GM18526 (cell line): ENCODE data around the gene CORO2B.

Source experiments
- POLR2A ChIP-seq: IDR thresholded peaks from 3 replicates; pipeline ENCODE4 v1.6.1; 2011; ENCODE audit not compliant: insufficient read length; ENCODE audit errors: extremely low read depth

CORO2B gene

DNA sequence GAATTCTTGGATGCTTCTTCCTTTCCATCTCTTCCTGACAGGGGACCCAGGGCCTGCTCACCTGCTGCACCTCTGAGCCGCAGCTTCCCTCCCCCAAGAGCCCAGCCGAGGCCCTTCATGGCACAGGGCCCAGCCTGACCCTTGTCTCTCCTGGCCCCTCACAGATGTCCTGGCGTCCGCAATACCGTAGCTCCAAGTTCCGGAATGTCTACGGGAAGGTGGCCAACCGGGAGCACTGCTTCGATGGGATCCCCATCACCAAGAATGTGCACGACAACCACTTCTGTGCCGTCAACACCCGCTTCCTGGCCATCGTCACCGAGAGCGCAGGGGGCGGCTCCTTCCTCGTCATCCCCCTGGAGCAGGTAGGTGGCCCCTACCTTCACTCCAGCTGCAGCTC, 66.2 kb downstream of the CORO2B start:
- no peak for TF ChIP-seq POLR2A

DNA sequence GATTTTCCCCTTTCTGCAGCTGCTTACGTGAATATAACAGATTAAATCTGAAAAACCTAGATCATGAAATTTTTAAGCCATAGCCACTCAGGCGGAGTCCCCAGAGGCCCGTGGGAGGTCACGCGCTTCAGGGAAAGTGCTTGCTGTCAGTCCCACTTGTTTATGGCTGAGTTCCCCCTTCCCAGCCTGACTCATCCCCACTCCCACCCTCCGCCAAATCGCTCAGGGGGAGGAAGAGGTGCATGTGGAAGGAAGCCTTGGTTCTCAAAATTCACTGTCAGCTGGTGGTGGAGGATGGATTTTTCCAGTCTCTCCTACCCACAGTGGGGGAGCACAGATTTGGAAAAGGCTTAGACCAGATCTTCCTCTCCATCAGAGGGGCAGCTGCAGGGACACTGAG, 67.4 kb downstream of the CORO2B start:
- TF ChIP-seq POLR2A: no peak

DNA sequence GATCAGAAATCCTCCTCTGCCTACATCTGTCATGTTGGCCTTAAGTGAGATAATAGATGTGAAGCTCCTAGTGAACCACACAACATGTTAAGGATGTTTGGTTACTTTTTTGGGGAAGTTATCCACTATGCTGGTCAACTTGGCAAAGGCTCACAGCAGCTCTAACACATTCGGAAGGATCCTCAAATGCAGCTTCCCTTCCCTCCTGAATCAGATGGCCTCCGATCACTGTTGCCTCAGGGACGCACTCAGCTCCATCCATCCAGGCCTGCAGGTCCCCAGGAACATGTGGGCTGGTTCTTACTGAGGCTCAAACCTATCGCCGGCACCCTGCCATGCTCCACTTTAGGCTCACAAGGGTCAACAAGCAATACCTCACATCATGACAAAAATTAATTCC, 67.9 kb downstream of the CORO2B start:
- TF ChIP-seq POLR2A: no peak

DNA sequence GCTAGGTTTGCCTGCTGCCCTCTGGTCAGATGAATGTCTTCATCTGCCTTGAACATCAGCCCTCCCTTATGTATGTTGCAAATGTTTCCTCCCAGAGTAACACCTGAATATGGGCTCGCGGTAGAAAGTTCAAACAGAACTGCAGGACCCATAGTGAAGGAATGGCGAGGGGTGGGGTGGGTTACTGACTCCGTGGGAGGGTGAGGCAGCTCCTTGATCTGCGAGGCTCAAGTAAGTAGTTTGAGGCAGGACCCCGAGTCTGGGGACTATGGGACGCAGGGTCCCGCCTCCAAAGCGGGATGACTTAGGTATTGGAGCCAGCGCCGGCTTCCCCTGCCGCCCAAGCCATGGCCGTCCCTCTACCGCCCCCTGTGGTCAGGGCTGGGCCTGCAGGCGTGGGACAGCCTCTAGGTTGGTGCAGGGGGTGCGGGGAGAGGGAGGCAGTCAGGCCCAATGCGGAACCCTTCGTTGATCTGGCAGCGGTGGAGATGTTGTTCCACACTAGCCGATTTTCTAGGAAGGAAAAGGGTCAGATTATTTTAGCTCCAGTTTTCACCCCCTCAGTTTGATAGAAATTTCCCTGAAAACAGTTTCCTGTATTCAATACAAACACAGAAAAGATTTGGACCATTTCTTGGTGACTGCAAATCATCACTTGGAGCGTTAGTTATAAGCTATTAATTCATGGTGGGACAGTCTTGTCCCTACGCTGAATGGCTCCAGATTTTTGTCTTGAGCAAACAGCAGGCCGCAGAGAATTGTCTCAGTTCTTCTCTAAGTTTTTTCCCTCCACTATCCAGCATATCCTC, 72.3 kb downstream of the CORO2B start:
- TF ChIP-seq POLR2A: no peak

DNA sequence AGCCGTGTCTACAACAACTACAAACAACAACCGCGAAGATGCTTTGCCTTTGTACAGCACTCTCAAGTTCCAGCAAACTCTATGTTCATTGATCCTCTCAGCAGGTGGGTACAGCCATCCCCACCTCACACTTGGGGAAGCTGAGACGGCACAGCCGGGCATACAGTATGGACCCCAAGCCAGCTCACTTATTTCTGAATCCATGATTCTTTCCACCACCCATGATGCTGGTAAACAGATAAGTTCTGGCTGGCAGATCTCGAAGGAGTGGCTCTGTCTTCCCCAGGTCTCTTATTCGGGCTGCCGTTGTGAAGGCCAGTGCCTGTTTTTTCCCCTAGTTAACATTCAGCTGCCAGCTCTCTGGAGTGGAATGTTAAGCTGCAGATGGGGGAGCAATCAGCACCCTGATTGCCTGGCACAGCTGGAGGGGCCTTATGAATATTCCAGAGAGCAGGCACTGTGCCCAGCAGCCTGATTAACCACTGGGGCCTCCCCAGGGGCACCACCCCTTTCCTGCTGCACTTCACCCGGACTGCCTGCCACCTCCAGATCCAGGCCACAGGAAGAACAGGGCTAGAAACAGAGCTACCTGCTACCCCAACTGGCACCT, 73.2 kb downstream of the CORO2B start:
- no peak for TF ChIP-seq POLR2A

DNA sequence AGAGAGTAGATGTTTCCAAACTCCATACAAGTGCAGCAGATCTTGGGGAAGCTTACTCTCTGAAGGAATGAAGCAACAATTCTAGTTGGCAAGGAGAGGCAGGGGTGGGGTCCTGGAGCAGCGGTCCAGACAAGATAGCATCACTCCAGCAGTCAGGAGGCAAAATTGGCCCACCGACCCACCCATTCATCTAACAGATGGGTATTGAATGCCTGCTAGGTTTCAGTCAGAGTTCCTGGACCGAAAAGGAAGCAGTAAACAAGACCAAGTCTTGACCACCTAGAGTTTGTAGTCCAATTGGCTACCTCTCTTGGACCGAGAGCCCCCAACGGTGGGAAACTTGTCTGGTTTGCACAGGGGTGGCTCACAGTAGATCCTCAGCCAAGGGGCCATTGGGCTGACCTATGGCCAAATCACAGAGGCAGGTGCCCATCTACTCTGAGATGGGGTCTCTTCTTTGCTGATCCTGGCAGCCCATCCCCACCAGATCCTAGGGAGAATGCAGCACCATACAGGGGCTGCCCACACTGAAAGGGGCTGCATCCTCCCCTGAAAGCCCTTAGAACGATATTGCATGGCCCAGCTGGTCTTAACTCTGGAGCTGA, 74.3 kb downstream of the CORO2B start:
- no peak for TF ChIP-seq POLR2A

DNA sequence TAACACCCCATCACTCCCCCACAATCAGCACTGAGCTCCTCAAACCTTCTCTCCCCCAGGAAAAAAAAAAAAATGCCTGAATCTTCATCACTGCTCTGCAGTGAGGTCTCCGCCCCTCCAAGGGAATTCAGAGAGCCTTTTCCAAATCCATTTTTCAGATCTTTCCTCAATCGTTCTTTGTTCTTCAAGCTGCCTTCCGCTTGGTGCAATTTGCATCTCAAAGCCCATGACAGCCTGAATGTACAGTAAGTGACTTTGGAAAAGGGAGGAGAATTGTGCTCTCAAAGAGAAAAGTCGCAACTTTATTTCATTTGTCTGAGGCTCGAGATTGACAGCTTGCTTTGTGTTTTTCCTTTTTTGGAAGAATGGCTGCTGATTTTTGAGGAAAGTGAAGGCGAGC, 75.0 kb downstream of the CORO2B start:
- TF ChIP-seq POLR2A: no peak

DNA sequence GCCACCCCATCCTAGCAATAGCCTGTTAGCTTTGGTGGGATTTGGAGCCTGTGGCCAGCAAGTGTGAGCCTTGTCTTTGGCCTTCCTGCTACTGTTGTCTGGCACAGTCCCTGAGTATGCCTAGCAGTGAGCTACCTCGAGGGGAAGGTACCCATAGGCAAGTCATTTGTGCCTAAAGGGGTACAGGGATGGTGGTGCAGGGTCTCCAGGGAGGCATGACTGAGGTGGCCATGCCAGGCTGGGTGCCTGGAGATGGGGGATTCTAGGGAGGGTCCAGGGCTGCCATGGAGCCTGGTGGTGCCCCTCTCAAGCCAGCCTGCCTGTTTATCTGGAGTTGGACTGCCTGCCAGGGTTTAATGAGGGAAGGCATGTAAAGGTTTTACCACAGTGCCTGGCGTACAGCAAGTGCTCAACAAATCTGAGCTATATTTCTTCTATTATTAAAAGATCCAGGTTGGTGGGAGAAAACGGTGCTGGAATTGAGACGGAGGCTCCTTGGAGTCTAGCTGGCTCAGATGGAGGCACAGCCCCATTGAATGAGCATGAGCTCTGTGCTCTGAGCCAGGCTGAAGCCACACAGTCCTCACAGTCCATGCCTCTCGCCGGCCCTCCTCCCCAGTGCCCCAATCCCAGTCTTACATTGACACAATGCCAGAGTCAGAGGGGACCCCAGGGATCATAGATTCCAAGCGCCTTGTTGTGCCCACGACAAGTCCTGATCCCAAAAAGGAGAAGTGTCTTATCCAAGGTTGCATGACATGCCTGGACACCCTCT, 76.2 kb downstream of the CORO2B start:
- no peak for TF ChIP-seq POLR2A

DNA sequence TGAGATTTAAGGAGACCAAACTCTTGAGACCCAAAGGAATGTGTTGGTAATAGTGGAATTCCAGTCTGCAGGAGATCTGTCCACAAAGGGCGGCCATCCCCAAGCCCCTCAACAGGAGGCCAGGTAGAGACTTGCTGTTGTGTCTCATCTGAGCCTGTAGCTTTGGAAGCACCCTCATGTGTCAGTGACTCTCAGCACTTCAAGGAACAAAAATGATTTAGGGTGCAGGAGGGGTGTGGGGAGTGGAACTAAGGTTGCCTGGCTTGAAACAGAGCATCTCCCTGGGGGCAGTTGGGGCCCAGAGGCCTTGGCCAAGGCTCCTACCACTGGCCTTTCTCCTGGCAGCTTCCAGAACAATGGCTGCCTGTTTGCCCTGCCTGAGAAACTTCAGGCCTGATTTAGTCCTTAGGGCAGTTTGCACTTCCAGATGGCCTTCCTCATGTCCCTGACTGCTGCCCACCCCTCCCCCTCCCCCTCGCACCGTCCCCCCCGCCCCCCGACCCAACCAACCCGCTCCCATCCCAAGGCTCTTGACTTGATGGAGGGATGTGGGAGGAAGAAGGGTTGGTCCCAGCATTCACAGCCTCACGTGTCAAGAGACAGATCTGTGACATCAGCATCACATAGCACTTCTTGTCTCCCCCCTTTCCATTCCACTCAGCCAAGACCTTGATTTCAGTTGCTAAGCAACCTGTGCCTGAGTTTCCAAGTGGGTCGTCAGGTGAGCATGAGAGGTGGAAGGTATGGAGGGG, 77.1 kb downstream of the CORO2B start:
- TF ChIP-seq POLR2A: no peak

DNA sequence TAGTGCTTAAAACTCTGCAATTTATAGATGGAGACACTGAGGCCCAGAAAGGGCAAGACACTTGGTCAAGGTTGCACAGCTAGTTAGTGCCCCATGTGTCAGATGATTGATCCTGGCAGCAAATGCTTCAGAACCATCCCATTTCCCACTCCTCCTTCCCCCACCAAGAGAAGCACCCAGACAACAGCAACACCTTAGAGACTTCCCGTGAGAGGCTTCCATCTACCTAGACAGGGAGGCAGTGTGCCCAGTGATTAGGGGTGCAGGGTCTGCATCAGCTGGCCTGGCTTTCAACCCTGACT, 77.6 kb downstream of the CORO2B start:
- TF ChIP-seq POLR2A: no peak

DNA sequence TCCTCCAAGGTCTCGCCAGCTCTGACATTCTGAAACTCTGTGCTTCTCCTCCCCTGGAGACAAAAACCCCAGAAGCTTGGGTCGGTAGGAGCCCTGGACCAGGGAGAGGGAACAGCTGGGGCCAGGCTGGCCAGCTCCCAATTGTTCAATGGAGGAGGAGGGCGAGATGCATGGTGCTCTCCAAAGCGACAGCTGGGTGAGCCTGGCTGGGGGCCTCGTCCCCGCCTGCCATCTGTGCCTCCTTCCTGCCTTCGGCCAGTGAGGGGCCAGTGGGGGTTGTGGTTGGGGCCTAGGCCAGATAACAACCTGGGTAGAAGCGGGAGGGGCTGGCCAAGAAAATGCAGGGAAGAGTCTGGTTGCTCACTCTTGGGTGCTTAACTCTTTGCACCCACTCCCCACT, 79.4 kb downstream of the CORO2B start:
- TF ChIP-seq POLR2A: no peak

DNA sequence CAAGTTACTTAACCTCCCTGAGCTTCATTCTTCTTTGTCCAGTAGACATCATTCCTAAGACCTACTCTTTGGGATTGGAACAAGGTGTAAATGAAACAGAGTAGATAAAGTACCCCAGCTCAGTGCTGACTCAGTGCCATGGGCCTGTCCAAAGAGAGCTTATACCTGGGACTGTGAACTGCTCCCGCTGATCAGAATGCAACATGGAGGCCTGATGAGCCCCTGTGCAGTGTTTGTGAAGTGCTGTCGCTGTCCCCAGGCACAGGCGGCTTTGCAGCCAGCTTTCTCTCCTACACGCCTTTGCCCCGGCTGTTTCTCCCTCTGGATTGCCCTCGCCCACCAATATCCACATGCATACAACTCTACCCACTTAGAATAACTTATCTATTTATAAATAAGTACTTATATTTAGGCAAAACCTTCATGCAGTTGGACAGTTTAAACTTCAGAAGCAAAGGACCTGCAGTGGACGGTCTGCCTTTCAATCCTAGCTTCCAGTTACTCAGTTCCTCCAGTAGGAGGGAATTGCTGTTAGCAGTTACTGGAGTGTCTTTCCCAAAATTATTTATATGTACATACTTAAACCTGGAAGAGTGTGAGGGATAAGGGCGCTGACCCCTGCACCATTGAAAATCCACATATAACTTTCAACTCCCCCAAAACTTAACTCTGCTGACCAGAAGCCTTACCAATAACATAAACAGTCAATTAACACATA, 80.0 kb downstream of the CORO2B start:
- no peak for TF ChIP-seq POLR2A

DNA sequence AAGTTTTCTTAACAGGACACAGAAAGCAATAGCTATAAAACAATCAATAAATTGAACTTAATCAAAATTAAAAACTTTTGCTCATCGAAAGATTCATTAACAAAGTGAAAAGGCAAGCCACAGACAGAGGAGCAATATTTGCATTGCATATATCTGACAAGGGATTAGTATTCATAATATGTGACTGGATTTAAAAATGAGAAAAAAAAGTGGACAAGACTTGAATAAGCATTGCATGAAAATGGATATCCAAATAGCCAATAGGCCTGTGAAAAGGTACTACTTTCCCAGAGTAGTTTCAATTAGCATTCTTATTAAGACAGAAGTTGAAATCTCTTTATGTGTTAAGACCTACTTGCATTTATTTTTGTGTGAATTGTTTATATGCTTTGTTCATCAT, 84.7 kb downstream of the CORO2B start:
- no peak for TF ChIP-seq POLR2A

DNA sequence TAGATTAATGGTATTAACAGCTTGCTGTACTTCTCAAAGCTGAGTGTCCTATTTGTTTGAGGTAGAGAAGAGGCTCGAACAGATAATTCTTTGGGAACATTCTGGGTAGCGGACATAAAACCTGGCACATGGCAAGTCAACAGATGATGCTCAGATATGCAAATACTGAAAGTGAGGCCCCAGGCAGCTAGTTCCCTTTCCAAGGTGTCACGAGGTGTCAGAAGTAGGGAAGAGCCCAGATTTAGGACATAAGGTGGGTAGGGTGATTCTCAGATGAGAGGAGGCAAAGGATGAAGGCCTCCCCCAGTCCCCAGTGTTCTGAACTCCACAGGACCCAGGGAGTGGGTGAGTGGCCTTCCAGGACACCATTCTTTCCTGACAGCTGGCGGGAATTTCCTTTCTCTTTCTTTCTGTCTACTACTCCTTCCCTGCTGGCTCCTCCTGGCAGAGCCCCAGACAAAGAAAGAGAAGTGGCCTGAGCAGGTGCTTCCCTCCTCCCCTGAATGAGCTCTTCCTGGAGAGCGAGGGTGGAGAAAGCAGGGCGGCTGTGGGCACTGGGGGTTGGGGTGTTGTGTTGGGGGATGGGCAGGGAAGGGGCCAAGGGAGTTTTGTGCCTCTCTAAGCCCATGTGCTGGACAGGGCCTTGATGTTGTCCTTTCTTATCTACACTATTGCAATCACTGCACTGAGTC, 87.5 kb downstream of the CORO2B start:
- no peak for TF ChIP-seq POLR2A
